IPS-20b (cell line): ENCODE results near the gene MMP2.
A peak's percentile ranks its signal among the peaks of the same experiment; 100 is the strongest.

Source experiments
- H3K27ac ChIP-seq: one replicate; pipeline ENCODE4 v1.5.1; 2013; ENCODE audit warnings: low read length
- H3K27me3 ChIP-seq: 2 replicates; pipeline ENCODE4 v1.6.1; 2013; ENCODE audit warnings: mild to moderate bottlenecking, low read length, inconsistent platforms; ENCODE audit not compliant: insufficient read depth
- H3K36me3 ChIP-seq: 2 replicates; pipeline ENCODE4 v1.6.1; 2013; ENCODE audit warnings: low read depth, mild to moderate bottlenecking, inconsistent platforms, low read length, moderate library complexity; ENCODE audit not compliant: insufficient read depth
- H3K4me1 ChIP-seq: 2 replicates; pipeline ENCODE4 v1.6.1; 2013; ENCODE audit warnings: mild to moderate bottlenecking, control low read depth, inconsistent platforms, low read length, moderate library complexity; ENCODE audit not compliant: insufficient read depth
- H3K4me3 ChIP-seq: 2 replicates; pipeline ENCODE4 v1.5.1; 2013; ENCODE audit warnings: mild to moderate bottlenecking, low read length, inconsistent platforms
- H3K9ac ChIP-seq: 2 replicates; pipeline ENCODE4 v1.6.1; 2013; ENCODE audit warnings: low read depth, mild to moderate bottlenecking, inconsistent platforms, low read length, moderate library complexity
- H3K9me3 ChIP-seq: 2 replicates; pipeline ENCODE4 v1.6.1; 2013; ENCODE audit warnings: mild to moderate bottlenecking, low read depth, low read length, inconsistent platforms; ENCODE audit not compliant: insufficient read depth

Gene MMP2

GRCh38 chr16:55470533-55471371 lies 8.2 kb upstream of the MMP2 start:
- Histone ChIP-seq H3K9ac (no peak overlapping the region), H3K4me1 (0 out of 2 replicates have a peak, but pooled peaks cover 8% of the 10 kb centered on the region)

GRCh38 chr16:55471448-55472097 lies 7.4 kb upstream of the MMP2 start:
- Histone ChIP-seq H3K36me3 (no peaks in the 10 kb centered on the region), H3K4me1 (0 out of 2 replicates have a peak, but pooled peaks cover 8% of the 10 kb centered on the region), H3K9ac (no peak overlapping the region), H3K27ac (no peak overlapping the region), H3K27me3 (peaks cover 31% of the 10 kb centered on the region), H3K9me3 (no peaks in the 10 kb centered on the region), H3K4me3 (no peak overlapping the region)

More at GRCh38 chr16:55470533-55471371, 8.2 kb upstream of the MMP2 start:
- Histone ChIP-seq H3K27ac (no peak overlapping the region), H3K4me3 (no peak overlapping the region), H3K36me3 (no peaks in the 10 kb centered on the region), H3K27me3 (peaks cover 23% of the 10 kb centered on the region), H3K9me3 (no peaks in the 10 kb centered on the region)

- H3K36me3 ChIP-seq = no peaks in the 10 kb centered on the region
- H3K9ac ChIP-seq = no peak overlapping the region
- no peak overlapping the region for H3K4me3 ChIP-seq
- H3K27me3 ChIP-seq = peaks cover 46% of the 10 kb centered on the region
- no peak overlapping the region for H3K27ac ChIP-seq
- H3K9me3 ChIP-seq = no peaks in the 10 kb centered on the region
- H3K4me1 ChIP-seq = peaks cover 17% of the 10 kb centered on the region; the same call in 1 of the 2 replicates
Observed at GRCh38 chr16:55473587-55473986, 5.4 kb upstream of the MMP2 start.

DNA sequence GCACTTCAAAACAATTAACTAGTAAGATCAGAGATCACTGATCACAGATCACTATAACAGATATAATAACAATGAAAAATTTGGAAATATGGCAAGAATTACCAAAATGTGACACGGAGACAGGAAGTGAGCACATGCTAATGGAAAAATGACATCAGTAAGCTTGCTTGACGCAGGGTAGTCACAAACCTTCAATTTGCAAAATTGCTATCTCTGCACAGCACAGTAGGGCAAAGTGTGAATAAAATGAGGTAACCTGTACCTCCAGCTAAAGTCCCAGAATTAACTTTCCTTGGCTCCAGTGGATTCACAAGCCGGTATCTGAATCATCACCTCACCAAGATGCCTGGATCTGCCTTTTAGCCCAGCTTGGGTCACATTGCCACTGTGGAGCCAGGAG lies 4.2 kb upstream of the MMP2 start:
- Histone ChIP-seq H3K9ac (no peak overlapping the region), H3K27me3 (peaks cover 53% of the 10 kb centered on the region)

GRCh38 chr16:55475919-55476318 lies 3.1 kb upstream of the MMP2 start:
- Histone ChIP-seq H3K4me1 (peaks cover 18% of the 10 kb centered on the region; the same call in 1 of the 2 replicates), H3K4me3 (no peak overlapping the region), H3K9me3 (no peaks in the 10 kb centered on the region), H3K36me3 (no peaks in the 10 kb centered on the region), H3K9ac (no peak overlapping the region), H3K27me3 (peaks cover 63% of the 10 kb centered on the region), H3K27ac (no peak overlapping the region)

More for the DNA sequence above, 4.2 kb upstream of the MMP2 start:
- no peak overlapping the region for H3K27ac ChIP-seq
- peaks cover 17% of the 10 kb centered on the region; the same call in 1 of the 2 replicates for H3K4me1 ChIP-seq
- no peaks in the 10 kb centered on the region for H3K36me3 ChIP-seq
- H3K9me3 ChIP-seq = no peaks in the 10 kb centered on the region
- no peak overlapping the region for H3K4me3 ChIP-seq

GRCh38 chr16:55476625-55477533 lies 2.1 kb upstream of the MMP2 start:
- H3K9ac ChIP-seq = no peak overlapping the region
- H3K4me1 ChIP-seq = peaks cover 21% of the 10 kb centered on the region; the same call in 1 of the 2 replicates
- H3K9me3 ChIP-seq = no peaks in the 10 kb centered on the region
- no peaks in the 10 kb centered on the region for H3K36me3 ChIP-seq
- H3K4me3 ChIP-seq = no peak overlapping the region
- peaks cover 64% of the 10 kb centered on the region for H3K27me3 ChIP-seq
- no peak overlapping the region for H3K27ac ChIP-seq

- H3K36me3 ChIP-seq = peaks cover 1% of the 10 kb centered on the region; the same call in 1 of the 2 replicates
- H3K9me3 ChIP-seq = no peaks in the 10 kb centered on the region
- H3K27me3 ChIP-seq = peaks cover 61% of the 10 kb centered on the region
- H3K4me3 ChIP-seq = no peak overlapping the region; the same call in 1 of the 2 replicates
- peaks cover 21% of the 10 kb centered on the region; the same call in 1 of the 2 replicates for H3K4me1 ChIP-seq
- no peak overlapping the region for H3K9ac ChIP-seq
- H3K27ac ChIP-seq = no peak overlapping the region
Observed at GRCh38 chr16:55477736-55478135, 1.3 kb upstream of the MMP2 start.

DNA sequence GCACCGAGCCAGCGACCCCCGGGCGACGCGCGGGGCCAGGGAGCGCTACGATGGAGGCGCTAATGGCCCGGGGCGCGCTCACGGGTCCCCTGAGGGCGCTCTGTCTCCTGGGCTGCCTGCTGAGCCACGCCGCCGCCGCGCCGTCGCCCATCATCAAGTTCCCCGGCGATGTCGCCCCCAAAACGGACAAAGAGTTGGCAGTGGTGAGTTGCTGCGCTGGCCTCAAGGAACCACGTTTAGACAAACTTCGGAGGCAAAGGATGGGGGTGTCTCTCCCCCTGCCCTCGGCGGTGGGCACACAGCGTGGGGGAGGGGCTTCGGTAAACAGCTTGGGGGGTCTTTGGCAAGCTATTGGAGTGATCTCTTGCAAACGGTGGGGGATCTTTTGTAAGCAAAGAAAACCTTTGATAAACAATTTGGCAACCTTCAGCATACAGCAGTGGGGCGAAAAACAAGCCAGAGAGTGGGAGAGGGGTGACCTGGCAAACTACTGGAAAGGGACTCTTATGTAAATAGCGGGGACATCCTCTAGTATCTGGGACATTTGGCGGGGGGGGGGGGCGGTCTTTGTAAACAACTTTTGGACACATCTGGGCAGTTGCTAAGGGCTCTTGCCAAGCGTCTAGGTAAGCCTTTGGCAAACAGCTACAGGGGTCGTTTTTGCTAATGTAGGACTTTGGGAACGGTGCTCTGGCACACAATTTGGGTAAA lies 587 bp downstream of the MMP2 start:
- H3K4me1 ChIP-seq = peaks cover 21% of the 10 kb centered on the region; the same call in 1 of the 2 replicates
- peak overlapping the region; percentile 78; the same call in 1 of the 2 replicates for H3K9ac ChIP-seq
- peaks cover 19% of the 10 kb centered on the region; the same call in 1 of the 2 replicates for H3K36me3 ChIP-seq
- H3K4me3 ChIP-seq = peak overlapping the region; percentile 86
- H3K9me3 ChIP-seq = no peaks in the 10 kb centered on the region
- peaks cover 61% of the 10 kb centered on the region for H3K27me3 ChIP-seq
- H3K27ac ChIP-seq = no peak overlapping the region

- H3K9ac ChIP-seq = peak overlapping the region; percentile 78; the same call in 1 of the 2 replicates
Observed at GRCh38 chr16:55480228-55480655, 1.2 kb downstream of the MMP2 start.

GRCh38 chr16:55481023-55481422 lies 2.0 kb downstream of the MMP2 start:
- Histone ChIP-seq H3K4me1 (peaks cover 17% of the 10 kb centered on the region; the same call in 1 of the 2 replicates), H3K27ac (no peak overlapping the region), H3K9ac (peak overlapping the region; percentile 78; the same call in 1 of the 2 replicates), H3K36me3 (peaks cover 33% of the 10 kb centered on the region; the same call in 1 of the 2 replicates), H3K27me3 (peaks cover 50% of the 10 kb centered on the region), H3K9me3 (no peaks in the 10 kb centered on the region), H3K4me3 (peak overlapping the region; percentile 86; the same call in 1 of the 2 replicates)

More at GRCh38 chr16:55480228-55480655, 1.2 kb downstream of the MMP2 start:
- Histone ChIP-seq H3K4me3 (peak overlapping the region; percentile 86), H3K27ac (no peak overlapping the region), H3K27me3 (peaks cover 58% of the 10 kb centered on the region), H3K36me3 (peaks cover 26% of the 10 kb centered on the region; the same call in 1 of the 2 replicates), H3K9me3 (no peaks in the 10 kb centered on the region), H3K4me1 (peaks cover 17% of the 10 kb centered on the region; the same call in 1 of the 2 replicates)
